Measurements from ENCODE around the gene FAM131B. TPM values are rescaled to one million over a fixed set of nuclear protein-coding genes. Genes with fewer than 3 reads are reported as not detected.
A peak's percentile ranks its signal among the peaks of the same experiment; 100 is the strongest.

Gene FAM131B
- total and polyA plus RNA-seq, 9 of the 15 experiments (the other 6 are each of a cell fraction or from before 2014, with no cell fraction given): 0.03 to 0.04 TPM; not detected in 7

DNA sequence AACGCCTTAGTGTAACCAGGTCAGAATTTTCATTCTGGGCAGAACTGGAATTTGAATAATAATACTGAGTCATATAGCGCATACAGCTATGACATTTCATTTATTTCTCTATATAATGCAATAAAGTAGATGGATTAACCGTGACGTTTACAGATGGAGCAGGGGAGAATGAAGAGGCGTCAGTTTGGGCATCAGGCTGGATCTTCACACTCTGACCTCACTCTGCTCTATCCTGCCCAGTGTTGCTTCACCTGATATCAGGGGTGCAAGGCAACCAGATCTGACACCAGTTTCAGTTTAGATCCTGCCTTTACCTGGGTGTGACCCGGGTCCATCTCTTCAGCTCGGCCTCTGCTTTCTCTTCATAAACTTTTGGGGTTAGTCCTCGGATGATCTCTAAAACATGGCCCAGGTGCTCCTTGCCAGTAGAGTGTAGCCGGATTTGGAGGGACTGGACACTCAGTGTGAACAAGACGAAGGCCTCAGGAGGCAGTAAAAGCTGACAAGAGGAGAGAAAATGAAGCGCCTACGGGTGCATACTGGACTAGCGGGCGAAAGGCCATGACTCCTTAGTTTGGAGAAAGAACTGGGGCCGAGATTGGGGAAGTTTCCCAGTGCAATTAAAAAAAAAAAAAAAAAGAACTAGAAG lies 17.2 kb upstream of the FAM131B start (continued):
- TF ChIP-seq, protein P1, sequence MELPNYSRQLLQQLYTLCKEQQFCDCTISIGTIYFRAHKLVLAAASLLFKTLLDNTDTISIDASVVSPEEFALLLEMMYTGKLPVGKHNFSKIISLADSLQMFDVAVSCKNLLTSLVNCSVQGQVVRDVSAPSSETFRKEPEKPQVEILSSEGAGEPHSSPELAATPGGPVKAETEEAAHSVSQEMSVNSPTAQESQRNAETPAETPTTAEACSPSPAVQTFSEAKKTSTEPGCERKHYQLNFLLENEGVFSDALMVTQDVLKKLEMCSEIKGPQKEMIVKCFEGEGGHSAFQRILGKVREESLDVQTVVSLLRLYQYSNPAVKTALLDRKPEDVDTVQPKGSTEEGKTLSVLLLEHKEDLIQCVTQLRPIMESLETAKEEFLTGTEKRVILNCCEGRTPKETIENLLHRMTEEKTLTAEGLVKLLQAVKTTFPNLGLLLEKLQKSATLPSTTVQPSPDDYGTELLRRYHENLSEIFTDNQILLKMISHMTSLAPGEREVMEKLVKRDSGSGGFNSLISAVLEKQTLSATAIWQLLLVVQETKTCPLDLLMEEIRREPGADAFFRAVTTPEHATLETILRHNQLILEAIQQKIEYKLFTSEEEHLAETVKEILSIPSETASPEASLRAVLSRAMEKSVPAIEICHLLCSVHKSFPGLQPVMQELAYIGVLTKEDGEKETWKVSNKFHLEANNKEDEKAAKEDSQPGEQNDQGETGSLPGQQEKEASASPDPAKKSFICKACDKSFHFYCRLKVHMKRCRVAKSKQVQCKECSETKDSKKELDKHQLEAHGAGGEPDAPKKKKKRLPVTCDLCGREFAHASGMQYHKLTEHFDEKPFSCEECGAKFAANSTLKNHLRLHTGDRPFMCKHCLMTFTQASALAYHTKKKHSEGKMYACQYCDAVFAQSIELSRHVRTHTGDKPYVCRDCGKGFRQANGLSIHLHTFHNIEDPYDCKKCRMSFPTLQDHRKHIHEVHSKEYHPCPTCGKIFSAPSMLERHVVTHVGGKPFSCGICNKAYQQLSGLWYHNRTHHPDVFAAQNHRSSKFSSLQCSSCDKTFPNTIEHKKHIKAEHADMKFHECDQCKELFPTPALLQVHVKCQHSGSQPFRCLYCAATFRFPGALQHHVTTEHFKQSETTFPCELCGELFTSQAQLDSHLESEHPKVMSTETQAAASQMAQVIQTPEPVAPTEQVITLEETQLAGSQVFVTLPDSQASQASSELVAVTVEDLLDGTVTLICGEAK (IDR thresholded peaks at IDR 0.05): no peak; the same call in 1 of the 2 replicates
- TF ChIP-seq, protein P1 (CRISPR knock-in tag; IDR thresholded peaks at IDR 0.05): no peak
- TF ChIP-seq, protein P2, sequence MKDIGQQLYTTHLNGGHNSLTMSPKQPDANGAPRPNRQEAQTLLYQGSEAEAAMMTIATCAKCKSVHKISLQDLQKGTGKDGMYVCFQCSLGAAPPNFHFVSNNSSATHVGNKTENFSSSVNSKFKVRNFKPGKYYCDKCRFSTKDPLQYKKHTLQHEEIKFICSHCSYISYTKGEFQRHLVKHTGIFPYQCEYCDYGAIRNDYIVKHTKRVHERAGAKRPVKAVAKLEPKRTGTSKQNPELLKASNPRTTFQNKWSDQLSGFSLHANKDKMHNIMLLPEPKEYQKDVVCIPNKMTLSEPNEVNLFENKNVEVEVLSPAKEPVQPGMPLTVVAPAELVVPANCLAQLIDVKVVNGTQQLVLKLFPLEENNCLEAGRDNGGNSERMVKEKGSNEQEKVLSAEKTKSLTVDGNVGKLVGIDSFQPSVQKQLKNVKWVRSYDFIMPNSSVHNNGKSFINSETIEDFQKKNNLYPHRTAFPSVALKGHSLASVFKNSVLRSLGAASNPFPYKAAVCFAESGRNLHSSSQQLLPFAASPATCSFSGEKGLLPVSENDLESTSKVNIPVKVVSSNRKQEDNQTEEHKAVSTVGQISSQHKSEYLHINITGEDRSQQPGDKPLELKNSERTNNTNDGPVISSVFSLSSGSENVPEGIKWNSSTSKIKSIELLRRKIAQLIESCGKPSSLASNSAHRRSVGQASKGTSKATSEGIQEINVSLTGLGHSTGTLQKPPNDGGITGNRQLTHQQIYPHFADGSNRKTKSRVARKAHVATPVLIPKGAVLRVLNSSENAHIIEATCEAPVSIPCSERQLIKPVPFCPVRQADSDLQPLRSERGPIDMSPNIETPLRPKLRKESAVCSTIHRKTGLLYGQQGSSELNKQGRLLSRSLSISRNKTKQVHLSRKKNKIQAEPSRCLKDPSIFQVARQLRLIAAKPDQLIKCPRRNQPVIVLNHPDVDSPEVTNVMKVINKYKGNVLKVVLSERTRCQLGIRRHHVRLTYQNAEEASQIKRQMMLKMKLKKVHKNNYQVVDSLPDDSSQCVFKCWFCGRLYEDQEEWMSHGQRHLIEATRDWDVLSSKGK (CRISPR knock-in tag; IDR thresholded peaks at IDR 0.05): no peak
- TF ChIP-seq NFATC3 (IDR thresholded peaks at IDR 0.05) (no peak), RBM17 (IDR thresholded peaks at IDR 0.05; ENCODE audit: borderline replicate concordance, low read depth, low read length) (no peak), ZNF696 (CRISPR knock-in tag; conservative IDR thresholded peaks at IDR 0.05) (no peak), HDGF (IDR thresholded peaks at IDR 0.05) (peak; percentile 58; the same call in 1 of the 2 replicates), ZNF316 (IDR thresholded peaks at IDR 0.05) (0 out of 2 replicates have a peak, but pooled peaks have one; percentile 6), SIN3B (IDR thresholded peaks at IDR 0.05; ENCODE audit: low read depth) (no peak), MCM7 (IDR thresholded peaks at IDR 0.05) (no peak)
- TF ChIP-seq, protein P3, sequence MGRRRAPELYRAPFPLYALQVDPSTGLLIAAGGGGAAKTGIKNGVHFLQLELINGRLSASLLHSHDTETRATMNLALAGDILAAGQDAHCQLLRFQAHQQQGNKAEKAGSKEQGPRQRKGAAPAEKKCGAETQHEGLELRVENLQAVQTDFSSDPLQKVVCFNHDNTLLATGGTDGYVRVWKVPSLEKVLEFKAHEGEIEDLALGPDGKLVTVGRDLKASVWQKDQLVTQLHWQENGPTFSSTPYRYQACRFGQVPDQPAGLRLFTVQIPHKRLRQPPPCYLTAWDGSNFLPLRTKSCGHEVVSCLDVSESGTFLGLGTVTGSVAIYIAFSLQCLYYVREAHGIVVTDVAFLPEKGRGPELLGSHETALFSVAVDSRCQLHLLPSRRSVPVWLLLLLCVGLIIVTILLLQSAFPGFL (CRISPR knock-in tag; IDR thresholded peaks at IDR 0.05): 0 out of 2 replicates have a peak, but pooled peaks have one; percentile 21
- TF ChIP-seq, protein P4, sequence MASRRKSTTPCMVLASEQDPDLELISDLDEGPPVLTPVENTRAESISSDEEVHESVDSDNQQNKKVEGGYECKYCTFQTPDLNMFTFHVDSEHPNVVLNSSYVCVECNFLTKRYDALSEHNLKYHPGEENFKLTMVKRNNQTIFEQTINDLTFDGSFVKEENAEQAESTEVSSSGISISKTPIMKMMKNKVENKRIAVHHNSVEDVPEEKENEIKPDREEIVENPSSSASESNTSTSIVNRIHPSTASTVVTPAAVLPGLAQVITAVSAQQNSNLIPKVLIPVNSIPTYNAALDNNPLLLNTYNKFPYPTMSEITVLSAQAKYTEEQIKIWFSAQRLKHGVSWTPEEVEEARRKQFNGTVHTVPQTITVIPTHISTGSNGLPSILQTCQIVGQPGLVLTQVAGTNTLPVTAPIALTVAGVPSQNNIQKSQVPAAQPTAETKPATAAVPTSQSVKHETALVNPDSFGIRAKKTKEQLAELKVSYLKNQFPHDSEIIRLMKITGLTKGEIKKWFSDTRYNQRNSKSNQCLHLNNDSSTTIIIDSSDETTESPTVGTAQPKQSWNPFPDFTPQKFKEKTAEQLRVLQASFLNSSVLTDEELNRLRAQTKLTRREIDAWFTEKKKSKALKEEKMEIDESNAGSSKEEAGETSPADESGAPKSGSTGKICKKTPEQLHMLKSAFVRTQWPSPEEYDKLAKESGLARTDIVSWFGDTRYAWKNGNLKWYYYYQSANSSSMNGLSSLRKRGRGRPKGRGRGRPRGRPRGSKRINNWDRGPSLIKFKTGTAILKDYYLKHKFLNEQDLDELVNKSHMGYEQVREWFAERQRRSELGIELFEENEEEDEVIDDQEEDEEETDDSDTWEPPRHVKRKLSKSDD (conservative IDR thresholded peaks at IDR 0.05; ENCODE audit: low read length): no peak
